ENCODE results near the gene UNC13B. TPM values are rescaled to one million over a fixed set of nuclear protein-coding genes. Genes with fewer than 3 reads are reported as not detected.
A peak's percentile ranks its signal among the peaks of the same experiment; 100 is the strongest.

Gene UNC13B
- total and polyA plus RNA-seq, 2 of the 13 experiments (the other 11 are each of a cell fraction or from before 2014, with no cell fraction given), result 14.0 to 18.3 TPM

- TF ChIP-seq ZBTB42 (CRISPR knock-in tag; IDR thresholded peaks at IDR 0.05), result peak; percentile 85; the same call in 1 of the 2 replicates
- TF ChIP-seq ZNF329 (CRISPR knock-in tag; IDR thresholded peaks at IDR 0.05; ENCODE audit: low read depth), result peak; percentile 44; the same call in 1 of the 2 replicates
- TF ChIP-seq BATF2 (CRISPR knock-in tag; IDR thresholded peaks at IDR 0.05), result no peak
- TF ChIP-seq ZNF790 (CRISPR knock-in tag; IDR thresholded peaks at IDR 0.05; ENCODE audit: borderline replicate concordance), result no peak; the same call in 1 of the 2 replicates
- peak; percentile 95; the same call in 1 of the 2 replicates for TF ChIP-seq THAP7 (CRISPR knock-in tag; IDR thresholded peaks at IDR 0.05)
- TF ChIP-seq, protein P1, sequence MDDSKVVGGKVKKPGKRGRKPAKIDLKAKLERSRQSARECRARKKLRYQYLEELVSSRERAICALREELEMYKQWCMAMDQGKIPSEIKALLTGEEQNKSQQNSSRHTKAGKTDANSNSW (CRISPR knock-in tag; IDR thresholded peaks at IDR 0.05; ENCODE audit: borderline replicate concordance), result peak; percentile 56; the same call in 1 of the 2 replicates
- TF ChIP-seq MED1 (CRISPR knock-in tag; IDR thresholded peaks at IDR 0.05), result peak; percentile 71
- TF ChIP-seq ZNF704 (CRISPR knock-in tag; IDR thresholded peaks at IDR 0.05; ENCODE audit: borderline replicate concordance), result 0 out of 2 replicates have a peak, but pooled peaks have one; percentile 53
- no peak for TF ChIP-seq ARID2 (CRISPR knock-in tag; IDR thresholded peaks at IDR 0.05; ENCODE audit: borderline replicate concordance)
- peak; percentile 38; the same call in 1 of the 2 replicates for TF ChIP-seq MIER3 (CRISPR knock-in tag; IDR thresholded peaks at IDR 0.05; ENCODE audit: borderline replicate concordance)
- no peak for TF ChIP-seq ZNF335 (CRISPR knock-in tag; IDR thresholded peaks at IDR 0.05)
- no peak for TF ChIP-seq ZBTB8A (CRISPR knock-in tag; IDR thresholded peaks at IDR 0.05; ENCODE audit: borderline replicate concordance, low read depth)
- no peak for TF ChIP-seq ZNF235 (CRISPR knock-in tag; IDR thresholded peaks at IDR 0.05; ENCODE audit: borderline replicate concordance)
- TF ChIP-seq ZBTB7B (CRISPR knock-in tag; IDR thresholded peaks at IDR 0.05), result 0 out of 2 replicates have a peak, but pooled peaks have one; percentile 1
- TF ChIP-seq SP1 (IDR thresholded peaks at IDR 0.05), result no peak
- peak; percentile 75 for TF ChIP-seq SP1 (CRISPR knock-in tag; IDR thresholded peaks at IDR 0.05)
- no peak for TF ChIP-seq NBN (conservative IDR thresholded peaks at IDR 0.05)
- TF ChIP-seq ZNF337 (CRISPR knock-in tag; IDR thresholded peaks at IDR 0.05; ENCODE audit: borderline replicate concordance, low read depth), result no peak
- TF ChIP-seq XBP1 (CRISPR knock-in tag; IDR thresholded peaks at IDR 0.05), result no peak; the same call in 1 of the 2 replicates
- TF ChIP-seq GABPA (IDR thresholded peaks at IDR 0.05; ENCODE audit: low read depth, low read length), result no peak
- TF ChIP-seq GABPA (CRISPR knock-in tag; IDR thresholded peaks at IDR 0.05; ENCODE audit: low read depth), result no peak
- no peak for TF ChIP-seq HMG20B (CRISPR knock-in tag; conservative IDR thresholded peaks at IDR 0.05)
- TF ChIP-seq YEATS4 (CRISPR knock-in tag; IDR thresholded peaks at IDR 0.05; ENCODE audit: borderline replicate concordance), result peak; percentile 69; the same call in 1 of the 2 replicates
- no peak for TF ChIP-seq ZNF34 (CRISPR knock-in tag; IDR thresholded peaks at IDR 0.05; ENCODE audit: borderline replicate concordance)
- TF ChIP-seq, protein P2, sequence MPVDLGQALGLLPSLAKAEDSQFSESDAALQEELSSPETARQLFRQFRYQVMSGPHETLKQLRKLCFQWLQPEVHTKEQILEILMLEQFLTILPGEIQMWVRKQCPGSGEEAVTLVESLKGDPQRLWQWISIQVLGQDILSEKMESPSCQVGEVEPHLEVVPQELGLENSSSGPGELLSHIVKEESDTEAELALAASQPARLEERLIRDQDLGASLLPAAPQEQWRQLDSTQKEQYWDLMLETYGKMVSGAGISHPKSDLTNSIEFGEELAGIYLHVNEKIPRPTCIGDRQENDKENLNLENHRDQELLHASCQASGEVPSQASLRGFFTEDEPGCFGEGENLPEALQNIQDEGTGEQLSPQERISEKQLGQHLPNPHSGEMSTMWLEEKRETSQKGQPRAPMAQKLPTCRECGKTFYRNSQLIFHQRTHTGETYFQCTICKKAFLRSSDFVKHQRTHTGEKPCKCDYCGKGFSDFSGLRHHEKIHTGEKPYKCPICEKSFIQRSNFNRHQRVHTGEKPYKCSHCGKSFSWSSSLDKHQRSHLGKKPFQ (CRISPR knock-in tag; IDR thresholded peaks at IDR 0.05; ENCODE audit: insufficient replicate concordance), result no peak
- TF ChIP-seq ZBTB38 (CRISPR knock-in tag; IDR thresholded peaks at IDR 0.05), result peak; percentile 79
Observed at GRCh38 chr9:35161713-35162604, at the start of gene UNC13B (continued).
